CD4-positive, alpha-beta T cell (primary cell): Measurements from ENCODE around the gene ZFP3. TPM values are rescaled to one million over a fixed set of nuclear protein-coding genes. Genes with fewer than 3 reads are reported as not detected.
A peak's percentile ranks its signal among the peaks of the same experiment; 100 is the strongest.

Experiments used
- ATAC-seq: fragments of 200-7000 bp; cut with Tn5 transposase; one replicate; pipeline ENCODE4 v1.10.0; 2022; ENCODE audit warnings: mild to moderate bottlenecking; ENCODE audit not compliant: poor library complexity
- CTCF ChIA-PET: fragments of 350-600 bp; sonication (Branson Sonifier 250); formaldehyde crosslinking; loops from one replicate; lab custom pipeline; 2021; ENCODE audit warnings: antibody characterized with exemption, inconsistent platforms; lab: Charles Lee
- POLR2A ChIA-PET: fragments of 350-600 bp; sonication (Branson Sonifier 250); formaldehyde crosslinking; loops from one replicate; lab custom pipeline; 2021; ENCODE audit warnings: antibody characterized with exemption, inconsistent platforms; lab: Charles Lee
- DNase-seq, 14 experiments: peaks; one replicate each; pipeline ENCODE4 v3.0.0-alpha.2; 2013 to 2020; ENCODE audit warnings: mixed read lengths in 2 of 14
- H3K27ac ChIP-seq, 2 donors: one replicate each; pipeline versions ENCODE4 v1.5.1 to v1.7.0; 2013; ENCODE audit warnings: low read length in 2 of 2, low read depth in 1 of 2, mild to moderate bottlenecking in 1 of 2
- H3K27me3 ChIP-seq, 2 experiments: 1 replicate in 1 of 2; 2 replicates in 1 of 2; pipeline versions ENCODE4 v1.6.1 to v1.7.0; 2013; ENCODE audit warnings: low read length in 2 of 2, control low read depth in 1 of 2, mild to moderate bottlenecking in 1 of 2, moderate library complexity in 1 of 2; ENCODE audit not compliant: insufficient read depth in 2 of 2, control insufficient read depth in 1 of 2
- H3K36me3 ChIP-seq: one replicate; pipeline ENCODE4 v1.6.1; 2013; ENCODE audit warnings: low read length, control low read depth; ENCODE audit not compliant: insufficient read depth
- H3K4me1 ChIP-seq: one replicate; pipeline ENCODE4 v1.6.1; 2013; ENCODE audit warnings: low read length, control low read depth; ENCODE audit not compliant: insufficient read depth
- H3K4me3 ChIP-seq: one replicate; pipeline ENCODE4 v1.5.1; 2013; ENCODE audit warnings: mild to moderate bottlenecking, low read length, moderate library complexity
- H3K9me3 ChIP-seq, 2 experiments: 1 replicate in 1 of 2; 2 replicates in 1 of 2; pipeline versions ENCODE4 v1.6.1 to v1.7.0; 2013; ENCODE audit warnings: low read length in 2 of 2, mild to moderate bottlenecking in 2 of 2, control low read depth in 1 of 2, moderate library complexity in 1 of 2; ENCODE audit not compliant: control insufficient read depth in 1 of 2, insufficient read depth in 1 of 2
- H3K27ac Mint-ChIP-seq: one replicate; pipeline ENCODE4 v1.8.0; 2020; ENCODE audit warnings: mixed read lengths
- H3K27me3 Mint-ChIP-seq: one replicate; pipeline ENCODE4 v1.8.0; 2021; ENCODE audit warnings: mixed read lengths
- H3K36me3 Mint-ChIP-seq: one replicate; pipeline ENCODE4 v1.8.0; 2021; ENCODE audit warnings: low read depth, mixed read lengths
- H3K4me1 Mint-ChIP-seq: one replicate; pipeline ENCODE4 v1.8.0; 2021; ENCODE audit warnings: low read depth, mixed read lengths
- H3K4me3 Mint-ChIP-seq: one replicate; pipeline ENCODE4 v1.8.0; 2020; ENCODE audit warnings: mild to moderate bottlenecking, mixed read lengths
- H3K9me3 Mint-ChIP-seq: one replicate; pipeline ENCODE4 v1.8.0; 2020; ENCODE audit warnings: mixed read lengths
- CTCF ChIP-seq: fragments of 200-600 bp; IDR thresholded peaks from one replicate; pipeline ENCODE4 v1.8.0; 2022; ENCODE audit warnings: antibody characterized with exemption, mild to moderate bottlenecking
- intact Hi-C, 2 experiments: fragments of 100-400 bp; cut with DNase I in 1 of 2; cut with micrococcal nuclease in 1 of 2; formaldehyde crosslinking; loops; one replicate each; pipeline versions ENCODE4 v1.15.1 to v1.9.0; 2023 to 2025; cut with DNase I, micrococcal nuclease
- total RNA-seq, 174 experiments: library from RNA in 2 of 174; stranded (reverse) in 2 of 174; gene quantifications; one replicate each; pipeline ENCODE4 v1.2.3 and lab custom pipeline; 2021 to 2026

Gene ZFP3
- total RNA-seq, 2 experiments from 2014 or later, result 2.4 TPM

GRCh38 chr17:5034651-5035050, 43.6 kb upstream of the ZFP3 start:
- POLR2A ChIA-PET, result interaction anchor here (0.7 to 1.3 kb wide), 2 partner anchors 11 to 48 kb away, joined by 3 read pairs; partner anchors contain the start of gene CAMTA2

GRCh38 chr17:5035315-5035714, 43.0 kb upstream of the ZFP3 start, which contains the start of gene SLC52A1:
SLC52A1 (minus strand) TSS chr17:5035426; CDS start chr17:5034606, 820 bp downstream.
- no peaks in the 10 kb centered on the region for H3K27me3 Mint-ChIP-seq
- ATAC-seq (no peak), DNase-seq (no peak)
- H3K36me3 ChIP-seq, result no peaks in the 10 kb centered on the region
- no peaks in the 10 kb centered on the region for H3K27me3 ChIP-seq
- ChIA-PET POLR2A (interaction anchor here (0.6 to 1.3 kb wide), 3 partner anchors 48 to 430 kb away, joined by 3 to 4 read pairs (median 3); partner anchors contain the start of genes CAMTA2 and PFN1), CTCF (interaction anchor here (1.2 kb wide), 1 partner anchor 27 kb away, joined by 4 read pairs; no protein-coding TSS in a partner anchor)
- H3K4me3 Mint-ChIP-seq, result no peak within 1 kb of the TSS
- H3K4me1 Mint-ChIP-seq, result peaks cover 30% of the 10 kb centered on the region
- no peaks in the 10 kb centered on the region for H3K36me3 Mint-ChIP-seq
- H3K27ac ChIP-seq, result no peak within 1 kb of the TSS
- TF ChIP-seq CTCF, result no peak
- intact Hi-C loops, result loop anchor here in 1 of 2 experiments (1.0 kb wide), 1 partner anchor 23 kb away; no protein-coding TSS in a partner anchor
- no peak within 1 kb of the TSS for H3K4me3 ChIP-seq
- H3K4me1 ChIP-seq, result peaks cover 42% of the 10 kb centered on the region
- H3K9me3 Mint-ChIP-seq, result no peaks in the 10 kb centered on the region
- H3K9me3 ChIP-seq, result no peaks in the 10 kb centered on the region
- H3K27ac Mint-ChIP-seq, result no peak within 1 kb of the TSS

More at GRCh38 chr17:5034651-5035050, 43.6 kb upstream of the ZFP3 start:
- H3K27me3 Mint-ChIP-seq, result no peaks in the 10 kb centered on the region
- peaks cover 30% of the 10 kb centered on the region for H3K4me1 Mint-ChIP-seq
- H3K36me3 ChIP-seq, result no peaks in the 10 kb centered on the region
- no peaks in the 10 kb centered on the region for H3K9me3 Mint-ChIP-seq
- ATAC-seq (no peak), DNase-seq (no peak)
- no peak overlapping the region for H3K27ac Mint-ChIP-seq
- no peak overlapping the region for H3K4me3 ChIP-seq
- CTCF ChIA-PET, result interaction anchor here (1.2 kb wide), 1 partner anchor 28 kb away, joined by 4 read pairs; no protein-coding TSS in a partner anchor
- no peaks in the 10 kb centered on the region for H3K9me3 ChIP-seq
- H3K4me3 Mint-ChIP-seq, result no peak overlapping the region
- no peaks in the 10 kb centered on the region for H3K36me3 Mint-ChIP-seq
- no peak overlapping the region for H3K27ac ChIP-seq
- H3K4me1 ChIP-seq, result peaks cover 42% of the 10 kb centered on the region
- intact Hi-C loops, result loop anchor here (1.0 to 5.0 kb wide), 2 partner anchors 24 to 43 kb away; partner anchors contain the start of gene ZFP3 (in 1 of the 2)
- H3K27me3 ChIP-seq, result no peaks in the 10 kb centered on the region
- no peak for TF ChIP-seq CTCF

- Histone ChIP-seq H3K36me3 (no peaks in the 10 kb centered on the region), H3K4me1 (peaks cover 60% of the 10 kb centered on the region), H3K4me3 (peak overlapping the region; percentile 51), H3K9me3 (no peaks in the 10 kb centered on the region), H3K27me3 (no peaks in the 10 kb centered on the region), H3K27ac (peak overlapping the region; percentile 18 to 64)
- TF ChIP-seq CTCF, result no peak
- POLR2A ChIA-PET, result interaction anchor here (0.7 to 1.5 kb wide), 10 partner anchors 10 to 102 kb away, joined by 3 to 6 read pairs (median 4); partner anchors contain the start of genes INCA1, KIF1C, PFN1 and RNF167
- H3K27ac Mint-ChIP-seq, result peak overlapping the region; percentile 89
- no peaks in the 10 kb centered on the region for H3K9me3 Mint-ChIP-seq
- ATAC-seq (peak; percentile 74), DNase-seq (peak in 10 of 14 experiments; percentile 17 to 71 (median 43))
- peak overlapping the region; percentile 84 for H3K4me3 Mint-ChIP-seq
- no peaks in the 10 kb centered on the region for H3K27me3 Mint-ChIP-seq
- intact Hi-C loops, result no loop called here
- CTCF ChIA-PET, result no interaction called here
- peaks cover 4% of the 10 kb centered on the region for H3K36me3 Mint-ChIP-seq
- H3K4me1 Mint-ChIP-seq, result peaks cover 54% of the 10 kb centered on the region
Observed at GRCh38 chr17:5042157-5043022, 35.9 kb upstream of the ZFP3 start.
